ENCODE results near the gene TENT4A.
"Not testable (repeated sequence)": the region's sequence is repeated elsewhere in the genome, so short reads cannot be mapped to it uniquely, and the experiment has no call there.

TENT4A gene

DNA sequence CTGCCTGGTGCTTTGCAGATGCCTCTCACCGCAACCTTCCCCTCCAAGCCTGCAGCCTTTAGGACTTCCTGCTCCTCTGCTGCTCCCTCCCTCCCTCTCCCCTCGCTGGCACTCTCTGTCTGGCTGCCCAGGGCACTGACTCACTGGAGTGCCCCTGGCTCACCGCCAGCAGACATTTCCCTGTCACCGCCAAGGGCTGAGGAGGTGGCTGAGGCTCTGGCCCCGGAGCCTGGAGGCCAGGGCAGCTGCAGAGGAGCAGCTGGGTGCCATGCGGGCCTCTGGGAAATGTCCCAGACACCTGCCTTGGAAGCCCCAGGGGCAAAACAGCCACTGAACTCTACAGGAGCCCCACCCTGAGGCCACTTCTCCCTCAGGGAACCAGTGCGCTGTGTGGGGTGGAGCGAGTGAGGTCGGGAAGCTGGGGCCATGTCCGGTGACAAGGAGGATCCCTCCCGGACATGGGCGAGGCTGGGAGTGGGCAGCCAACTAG lies 53.4 kb downstream of the TENT4A start:
- in situ Hi-C loops (cut with MboI; ENCODE audit: low sequenced_read_pairs): no loop called here

DNA sequence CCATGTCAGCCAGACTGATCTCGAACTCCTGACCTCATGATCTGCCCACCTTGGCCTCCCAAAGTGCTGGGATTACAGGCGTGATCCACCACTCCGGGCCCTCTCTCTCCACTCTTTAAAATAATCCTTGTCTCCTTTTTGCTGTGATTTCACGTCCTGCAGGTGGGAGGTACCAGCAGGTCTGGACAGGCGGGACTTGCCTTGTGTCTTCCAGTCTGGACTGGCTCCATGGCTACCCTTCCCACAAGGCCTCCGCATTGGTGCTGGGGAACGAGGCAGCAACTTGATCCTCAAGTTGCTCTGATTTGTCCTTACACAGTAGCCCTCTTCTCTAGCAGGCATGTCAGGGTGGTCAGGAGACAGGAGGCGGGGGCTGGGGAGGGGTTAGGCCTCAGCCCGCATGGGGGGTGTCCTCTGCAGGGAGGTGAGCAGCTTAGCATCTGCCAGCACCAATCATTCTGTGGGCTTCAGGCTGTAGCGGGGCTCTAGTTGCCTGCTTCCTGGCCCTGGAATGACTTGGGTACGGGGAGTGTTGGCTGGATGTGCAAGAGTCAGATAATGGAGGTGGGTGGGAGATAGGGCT lies 54.3 kb downstream of the TENT4A start:
- in situ Hi-C loops (cut with MboI; ENCODE audit: low sequenced_read_pairs): no loop called here

DNA sequence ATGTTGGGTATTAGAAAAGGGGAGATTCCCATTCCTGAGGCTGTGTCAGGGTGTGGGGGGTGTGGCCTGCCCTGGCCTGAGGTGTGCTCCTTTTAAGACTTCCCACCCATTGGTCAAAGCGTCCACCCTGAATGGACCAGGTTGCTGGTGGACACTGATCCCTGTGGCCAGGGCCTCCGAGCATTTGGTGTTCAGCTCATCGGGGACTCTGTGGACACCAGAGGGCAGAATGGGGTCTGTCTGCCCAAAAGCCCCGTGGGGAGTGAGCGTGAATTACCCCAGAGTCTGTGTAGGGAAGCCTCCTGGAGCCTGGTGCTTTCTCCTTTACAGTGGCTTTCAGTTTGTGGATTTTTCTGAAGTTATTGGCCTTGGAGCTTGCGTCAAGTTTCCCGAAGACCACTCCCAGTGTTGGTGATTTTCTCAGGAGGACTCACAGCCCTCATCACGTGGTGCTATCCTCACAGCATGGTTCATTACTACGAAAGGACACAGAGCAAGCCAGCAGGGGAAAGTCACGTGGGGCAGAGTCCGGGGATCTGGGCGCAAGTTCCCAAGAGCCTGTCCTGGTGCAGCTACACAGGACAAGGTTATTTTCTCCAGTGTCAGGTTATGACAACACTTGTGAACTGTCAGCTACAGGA lies 55.5 kb downstream of the TENT4A start:
- in situ Hi-C loops (cut with MboI; ENCODE audit: low sequenced_read_pairs): no loop called here

DNA sequence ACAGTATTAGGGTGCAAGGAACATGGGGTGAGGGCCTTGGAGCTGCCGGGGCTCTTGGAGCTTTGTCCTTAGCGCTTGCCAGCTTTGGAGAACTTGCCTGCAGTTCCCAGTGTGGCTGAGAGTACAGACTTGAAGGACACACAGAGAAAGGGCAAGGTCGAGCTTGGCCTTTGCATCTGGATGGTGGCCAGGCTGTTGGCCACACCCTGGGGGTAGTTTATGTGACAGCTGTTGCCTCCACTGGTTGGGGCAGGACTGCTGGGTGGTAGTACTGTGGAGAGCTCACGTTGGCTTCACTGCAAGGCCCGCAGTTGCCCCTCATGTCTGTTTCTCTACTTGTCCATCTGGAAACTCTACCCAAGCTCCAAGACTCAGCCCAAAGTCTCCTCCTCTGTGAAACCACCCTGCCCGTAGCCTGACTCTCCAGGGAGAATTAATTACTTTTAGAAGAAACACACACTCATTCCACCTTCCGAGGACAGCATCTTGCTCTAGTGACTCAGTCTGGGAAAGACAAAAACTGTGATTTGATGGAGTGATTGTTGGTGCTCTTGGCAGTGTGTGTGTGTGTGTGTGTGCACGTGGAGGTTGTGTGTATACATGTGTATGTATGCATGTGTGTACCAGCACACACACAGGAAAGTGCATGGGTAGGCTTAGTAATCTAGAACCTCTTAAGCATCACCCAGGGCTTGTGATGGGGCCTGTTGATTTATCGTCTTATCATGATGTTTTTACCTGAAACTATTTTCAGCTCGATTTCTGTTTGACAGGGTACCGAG lies 57.8 kb downstream of the TENT4A start:
- in situ Hi-C loops (cut with MboI; ENCODE audit: low sequenced_read_pairs): no loop called here

DNA sequence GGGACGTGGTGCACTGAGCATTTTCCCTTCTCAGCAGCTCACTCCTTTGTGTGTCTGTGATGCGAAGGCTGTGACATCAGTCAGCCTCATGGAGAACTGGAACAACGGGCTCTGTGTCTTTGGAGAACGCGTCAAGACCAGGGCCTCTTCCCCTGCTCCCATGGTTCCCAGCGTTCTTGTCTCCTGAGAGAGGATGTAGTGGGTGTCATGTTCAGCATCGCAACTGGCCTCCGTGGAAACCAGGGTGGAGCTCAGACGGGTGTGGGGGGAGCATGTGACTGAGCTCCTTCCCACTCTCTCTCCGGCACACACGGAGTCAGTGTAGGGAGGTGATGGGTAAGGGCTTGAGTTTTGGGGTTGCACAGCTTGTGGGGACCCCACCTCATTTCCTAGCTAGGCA lies 59.7 kb downstream of the TENT4A start:
- in situ Hi-C loops (cut with MboI; ENCODE audit: low sequenced_read_pairs): no loop called here

DNA sequence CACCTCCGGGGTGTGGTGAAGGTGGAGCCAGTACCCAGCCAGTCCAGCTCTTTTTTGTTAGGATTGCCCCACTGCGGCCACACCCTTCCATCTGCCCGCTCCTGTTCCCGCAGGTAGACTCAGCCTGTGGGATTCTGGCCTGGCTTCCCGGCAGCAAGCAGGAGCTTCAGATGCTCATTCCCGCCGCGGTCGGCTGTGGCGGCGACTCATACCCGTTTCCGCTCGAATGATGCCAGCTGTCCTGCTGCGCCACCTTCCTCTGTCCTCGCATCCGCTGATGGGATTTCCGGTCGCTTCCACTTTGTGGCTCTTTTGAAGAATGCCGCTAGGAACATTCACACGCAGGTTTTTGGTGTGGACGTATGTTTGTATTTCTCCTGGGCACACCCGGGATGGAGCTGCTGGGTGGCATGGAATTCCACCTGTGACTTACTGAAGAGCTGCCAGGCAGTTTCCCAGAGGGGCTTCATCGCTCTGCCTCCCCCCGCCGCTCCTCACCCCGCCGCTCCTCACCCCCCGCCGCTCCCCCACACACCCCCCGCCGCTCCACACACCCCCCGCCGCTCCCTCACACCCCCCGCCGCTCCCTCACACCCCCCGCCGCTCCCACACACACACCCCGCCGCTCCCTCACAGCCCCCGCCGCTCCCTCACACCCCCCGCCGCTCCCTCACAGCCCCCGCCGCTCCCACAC lies 60.3 kb downstream of the TENT4A start:
- in situ Hi-C loops (cut with MboI; ENCODE audit: low sequenced_read_pairs): no loop called here

DNA sequence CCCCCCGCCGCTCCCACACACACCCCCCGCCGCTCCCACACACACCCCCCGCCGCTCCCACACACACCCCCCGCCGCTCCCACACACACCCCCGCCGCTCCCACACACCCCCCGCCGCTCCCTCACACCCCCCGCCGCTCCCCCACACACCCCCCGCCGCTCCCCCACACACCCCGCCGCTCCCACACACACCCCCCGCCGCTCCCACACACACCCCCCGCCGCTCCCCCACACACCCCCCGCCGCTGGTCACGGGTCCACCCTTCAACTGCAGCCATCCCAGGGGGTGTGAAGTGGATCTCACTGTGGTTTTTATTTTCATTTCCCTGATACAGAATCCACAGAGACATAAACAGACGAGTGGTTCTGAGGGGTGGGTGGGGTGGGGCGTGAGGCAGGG lies 61.0 kb downstream of the TENT4A start:
- in situ Hi-C loops (cut with MboI; ENCODE audit: low sequenced_read_pairs): not testable (repeated sequence)

DNA sequence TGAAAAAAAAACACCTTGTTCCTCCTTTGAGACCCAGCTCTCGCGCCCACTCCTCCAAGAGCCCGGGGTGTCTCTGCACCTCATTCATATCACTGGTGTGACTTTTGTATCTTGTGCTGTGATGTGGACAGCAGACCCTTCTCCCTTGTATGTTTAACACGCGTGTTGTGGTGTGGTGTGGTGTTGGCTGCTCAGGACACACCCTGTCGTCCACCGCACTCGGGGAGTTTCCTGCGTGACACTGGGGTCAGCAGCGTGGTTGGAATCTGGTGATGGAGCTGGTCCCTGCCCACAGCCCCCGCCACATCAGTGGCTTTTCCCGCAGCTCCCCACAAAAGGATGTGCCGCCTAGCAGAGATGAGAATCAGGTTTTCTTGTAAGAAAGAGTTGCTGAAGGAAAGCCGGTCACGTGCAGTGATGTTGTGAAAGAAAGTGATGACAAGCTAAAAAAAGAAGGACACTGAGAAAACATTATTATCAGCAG lies 61.5 kb downstream of the TENT4A start:
- in situ Hi-C loops (cut with MboI; ENCODE audit: low sequenced_read_pairs): no loop called here

DNA sequence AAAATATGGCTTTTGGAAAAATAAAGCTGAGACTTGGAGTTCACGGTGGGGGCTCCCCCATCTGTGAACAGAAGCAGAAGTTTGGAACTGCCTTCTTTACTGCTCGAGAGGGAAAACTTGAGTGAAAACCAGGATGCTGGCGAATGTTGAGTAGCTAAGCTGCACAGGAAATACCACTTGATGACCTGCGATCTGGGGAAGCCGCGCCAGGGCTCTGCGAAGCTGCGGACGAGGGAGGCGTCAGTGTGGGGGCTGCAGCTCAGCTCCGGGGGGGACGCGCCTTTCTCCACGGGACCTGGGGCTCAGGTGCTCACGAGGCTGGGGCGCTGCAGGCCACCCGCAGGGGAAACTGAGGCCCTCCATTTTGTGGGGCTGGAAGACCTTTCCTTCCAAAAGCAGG lies 62.3 kb downstream of the TENT4A start:
- in situ Hi-C loops (cut with MboI; ENCODE audit: low sequenced_read_pairs): no loop called here

DNA sequence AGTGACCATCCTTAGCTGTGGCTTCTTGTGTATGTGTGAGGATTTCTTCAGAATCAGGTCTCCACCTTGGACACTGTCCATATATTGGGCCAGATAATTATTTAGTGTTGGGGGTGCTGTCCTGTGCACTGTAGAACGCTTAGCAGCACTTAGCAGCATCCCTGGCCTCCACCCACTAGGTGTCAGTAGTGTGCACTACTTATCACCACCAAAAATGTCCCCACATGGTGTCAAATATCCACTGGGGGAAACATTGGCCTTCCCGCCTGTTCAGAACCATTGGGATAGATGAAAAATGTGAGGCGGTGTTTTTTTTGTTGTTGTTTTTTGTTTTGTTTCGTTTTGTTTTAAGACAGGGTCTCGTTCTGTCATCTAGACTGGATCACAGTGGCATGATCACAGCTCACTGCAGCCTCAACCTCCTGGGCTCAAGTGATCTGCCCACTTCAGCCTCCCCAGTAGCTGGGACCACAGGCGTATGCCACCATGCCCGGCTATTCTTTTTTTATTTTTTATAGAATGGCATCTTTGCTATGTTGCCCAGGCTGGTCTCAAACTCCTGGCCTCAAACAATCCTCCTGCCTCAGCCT lies 67.7 kb downstream of the TENT4A start:
- in situ Hi-C loops (cut with MboI; ENCODE audit: low sequenced_read_pairs): no loop called here

DNA sequence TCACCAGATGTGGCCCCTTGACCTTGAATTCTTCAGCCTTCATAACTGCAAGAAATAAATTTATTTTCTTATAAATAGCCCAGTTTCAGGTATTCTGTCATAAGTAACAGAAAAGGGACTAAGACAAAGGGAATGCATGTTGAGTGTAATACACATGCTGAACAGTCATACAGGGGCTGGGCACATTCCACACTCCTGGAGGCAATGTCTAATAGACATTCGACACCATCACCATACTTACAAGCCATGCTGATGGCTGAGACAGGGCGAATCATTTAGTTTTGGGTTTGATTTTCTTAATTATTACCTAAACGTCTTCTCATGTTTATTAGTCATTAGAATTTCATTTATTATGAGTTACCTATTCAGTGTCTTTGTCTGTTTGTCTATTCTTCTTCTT lies 68.5 kb downstream of the TENT4A start:
- in situ Hi-C loops (cut with MboI; ENCODE audit: low sequenced_read_pairs): no loop called here

DNA sequence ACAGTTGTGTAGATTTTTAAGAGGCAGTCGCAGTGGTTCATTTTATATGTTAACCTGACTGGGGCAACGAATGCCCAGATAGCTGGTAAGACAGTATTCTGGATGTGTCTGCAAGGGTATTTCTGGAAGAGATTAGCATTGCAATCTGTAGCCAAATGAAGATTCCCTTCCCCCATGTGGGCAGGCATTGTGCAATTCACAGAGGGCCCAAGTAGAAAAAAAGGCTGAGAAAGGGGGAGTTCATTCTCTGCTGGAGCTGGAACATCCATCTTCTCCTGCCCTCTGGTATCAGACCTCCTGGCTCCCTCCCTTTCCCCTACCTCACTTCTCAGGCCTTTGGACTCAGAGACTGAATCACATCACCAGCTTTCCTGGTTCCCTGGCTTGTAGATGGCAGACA lies 70.6 kb downstream of the TENT4A start:
- in situ Hi-C loops (cut with MboI; ENCODE audit: low sequenced_read_pairs): no loop called here

DNA sequence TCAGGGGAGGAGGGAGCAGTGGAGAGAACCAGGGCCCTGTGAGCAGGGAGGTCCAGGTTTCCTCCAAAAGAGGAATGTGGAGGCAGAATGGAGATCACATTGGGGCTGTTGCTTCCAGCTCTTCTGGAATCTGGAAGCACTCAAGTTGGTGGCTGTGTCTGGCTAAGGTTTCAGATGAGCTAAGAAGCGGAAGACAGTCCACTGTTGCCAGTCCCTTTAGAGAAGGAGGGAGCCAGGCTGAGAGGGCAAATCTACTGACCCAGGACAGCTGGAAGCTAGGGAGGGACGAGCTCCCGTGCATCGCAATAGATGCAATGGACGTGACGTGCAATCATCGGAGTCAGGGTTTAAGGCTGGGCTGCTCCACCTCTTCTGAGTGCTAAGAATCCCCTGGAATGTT lies 71.2 kb downstream of the TENT4A start:
- in situ Hi-C loops (cut with MboI; ENCODE audit: low sequenced_read_pairs): no loop called here

DNA sequence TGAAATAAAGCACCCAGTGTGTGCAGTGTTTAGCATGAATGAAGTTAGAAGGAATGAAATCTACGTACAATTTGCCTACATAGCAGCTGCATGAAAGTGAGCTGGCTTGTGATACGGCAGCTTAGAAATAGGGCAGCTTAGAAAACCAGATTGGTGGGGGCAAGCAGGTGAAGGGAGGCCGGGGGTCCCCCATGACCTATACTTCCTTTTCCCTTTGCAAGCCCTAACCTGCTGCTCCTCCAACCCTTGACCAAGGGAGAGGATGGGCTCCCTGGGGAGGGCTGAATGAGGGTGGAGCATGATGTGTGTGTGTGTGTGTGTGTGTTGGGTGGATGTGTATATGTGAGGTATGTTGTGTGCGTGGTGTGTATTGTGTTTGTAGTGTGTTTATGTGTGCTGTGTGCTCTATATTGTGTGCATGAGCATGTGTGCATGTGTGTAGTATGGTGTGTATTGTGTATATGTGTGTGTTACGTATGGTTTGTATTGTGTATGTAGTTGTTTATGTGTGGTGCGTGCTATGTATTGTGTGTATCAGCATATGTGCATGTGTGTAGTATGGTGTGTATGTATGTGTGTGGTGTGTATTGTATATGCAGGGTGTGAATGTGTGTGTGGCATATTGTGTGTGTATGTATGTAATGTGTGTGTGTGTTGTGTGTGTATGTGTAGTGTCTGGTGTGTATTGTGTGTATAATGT lies 72.1 kb downstream of the TENT4A start:
- in situ Hi-C loops (cut with MboI; ENCODE audit: low sequenced_read_pairs): no loop called here

DNA sequence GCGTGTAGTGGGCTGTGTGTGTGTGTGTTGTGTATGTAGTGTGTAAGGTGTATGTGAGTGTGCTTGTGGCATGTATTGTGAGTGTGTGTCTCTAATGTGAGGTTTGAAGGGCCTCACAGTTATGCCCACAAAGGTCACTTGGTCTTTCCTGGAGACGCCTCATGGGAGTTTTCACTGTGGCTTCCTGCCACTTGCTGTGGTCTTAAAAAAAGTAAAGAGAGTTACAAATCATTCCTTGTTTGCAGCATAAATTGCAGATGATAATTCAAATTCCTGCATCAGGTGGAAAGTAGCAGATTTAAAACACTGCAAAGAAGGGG lies 72.6 kb downstream of the TENT4A start:
- in situ Hi-C loops (cut with MboI; ENCODE audit: low sequenced_read_pairs): no loop called here

DNA sequence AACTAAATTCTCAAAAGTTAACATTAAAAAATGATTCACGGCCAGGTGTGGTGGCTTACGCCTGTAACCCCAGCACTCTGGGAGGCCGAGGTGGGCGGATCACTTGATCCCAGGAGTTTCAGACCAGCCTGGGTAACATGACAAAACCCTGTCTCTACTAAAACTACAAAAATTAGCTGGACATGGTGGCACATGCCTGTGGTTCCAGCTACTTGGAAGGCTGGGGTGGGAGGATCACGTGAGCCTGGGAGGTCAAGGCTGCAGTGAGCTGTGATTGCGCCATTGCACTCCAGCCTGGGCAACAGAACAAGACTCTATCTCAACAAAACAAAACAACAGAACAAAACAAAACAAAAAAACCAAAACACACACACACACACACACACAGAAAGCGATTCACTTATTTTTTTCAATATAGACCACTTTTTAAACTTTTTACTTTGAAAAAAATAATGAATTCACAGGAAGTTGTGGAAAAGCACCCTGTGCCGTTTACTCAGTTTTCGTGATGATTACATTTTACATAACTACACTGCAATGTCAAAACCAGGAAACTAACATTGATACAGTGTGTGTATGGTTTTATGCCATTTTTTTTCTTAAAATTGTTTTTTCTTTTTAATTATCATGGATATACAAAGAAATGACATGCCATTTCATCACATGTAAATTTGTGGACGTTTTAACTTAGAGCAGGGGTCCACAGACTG lies 73.7 kb downstream of the TENT4A start:
- in situ Hi-C loops (cut with MboI; ENCODE audit: low sequenced_read_pairs): no loop called here

DNA sequence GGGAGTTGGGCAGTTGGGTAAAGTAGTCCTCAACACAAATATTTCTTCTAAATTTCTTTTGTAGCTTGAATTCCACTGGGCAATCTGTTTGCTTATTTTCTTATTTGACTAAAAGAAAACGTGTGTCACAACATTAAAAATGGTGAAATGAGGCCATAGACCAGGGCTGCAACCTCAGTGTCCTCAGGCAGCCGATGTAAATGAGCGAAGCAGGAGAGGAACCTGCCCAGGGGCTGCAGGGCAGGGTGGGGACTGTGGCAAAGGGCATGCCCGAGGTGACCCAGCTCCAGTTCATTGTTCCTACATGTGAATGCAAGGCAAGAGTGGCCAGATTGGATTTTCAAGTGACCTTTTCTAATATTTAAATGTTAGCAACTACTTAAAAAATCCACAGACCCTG lies 74.7 kb downstream of the TENT4A start:
- in situ Hi-C loops (cut with MboI; ENCODE audit: low sequenced_read_pairs): no loop called here

DNA sequence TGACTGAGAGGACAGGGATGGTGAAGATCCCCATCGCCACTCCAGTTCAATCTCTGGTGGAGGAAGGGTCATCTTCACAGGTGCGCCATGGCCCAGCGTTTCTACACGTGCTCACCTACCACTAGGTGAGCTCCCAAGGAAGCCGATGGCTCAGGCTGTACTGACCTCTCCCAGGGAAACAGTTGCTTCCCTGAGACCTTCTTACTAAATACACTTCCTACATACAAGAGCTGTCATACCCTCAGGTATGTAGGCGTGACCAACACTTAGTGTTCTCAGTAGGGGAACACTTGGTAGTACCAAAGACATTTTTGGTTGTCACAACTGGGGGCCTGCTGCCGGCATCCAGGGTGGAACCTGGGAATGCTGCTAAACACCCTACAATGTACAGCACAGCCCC lies 75.2 kb downstream of the TENT4A start:
- in situ Hi-C loops (cut with MboI; ENCODE audit: low sequenced_read_pairs): no loop called here

DNA sequence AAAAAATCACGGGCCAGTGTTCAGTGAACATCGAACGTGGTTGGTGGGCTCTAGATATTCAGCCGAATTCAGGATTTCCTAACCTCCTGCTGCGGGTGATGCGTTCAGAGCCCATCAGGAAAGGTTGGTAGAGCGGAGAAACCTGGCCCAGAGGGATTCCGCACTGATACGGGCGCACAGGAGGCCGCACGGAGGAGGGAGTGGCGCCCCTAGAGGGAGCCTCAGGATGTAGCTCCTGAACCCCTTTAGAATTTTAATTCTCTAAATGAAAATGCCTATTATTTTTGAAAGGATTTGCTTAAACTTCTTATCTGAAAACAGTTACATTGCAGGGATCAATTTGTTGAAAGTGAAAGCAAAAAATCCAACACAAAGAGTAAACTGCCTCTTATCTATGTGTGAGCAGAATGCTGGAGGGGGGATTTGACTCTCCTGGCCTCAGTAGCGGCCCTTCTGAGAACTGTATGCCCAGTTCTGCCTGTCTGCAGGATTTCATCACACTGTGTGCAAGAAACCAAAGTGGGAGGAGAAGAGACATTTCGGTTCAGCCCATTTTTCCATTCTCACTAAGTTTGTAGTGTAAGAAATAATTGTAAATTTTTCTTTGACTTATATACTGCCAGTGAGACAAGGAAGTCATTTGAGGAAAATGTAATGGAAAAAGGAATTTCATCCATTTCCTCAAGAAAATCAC lies 75.9 kb downstream of the TENT4A start:
- in situ Hi-C loops (cut with MboI; ENCODE audit: low sequenced_read_pairs): no loop called here

All from HL-60/S4 (cell line).